ENCODE results near the gene NXN.
"Not testable (repeated sequence)": the region's sequence is repeated elsewhere in the genome, so short reads cannot be mapped to it uniquely, and the experiment has no call there.

The NXN gene

GRCh38 chr17:855569-855968 is 124.0 kb downstream of the NXN start:
- no peak for DNase-seq

GRCh38 chr17:852850-853249 is 126.7 kb downstream of the NXN start:
- not testable (repeated sequence) for DNase-seq

DNA sequence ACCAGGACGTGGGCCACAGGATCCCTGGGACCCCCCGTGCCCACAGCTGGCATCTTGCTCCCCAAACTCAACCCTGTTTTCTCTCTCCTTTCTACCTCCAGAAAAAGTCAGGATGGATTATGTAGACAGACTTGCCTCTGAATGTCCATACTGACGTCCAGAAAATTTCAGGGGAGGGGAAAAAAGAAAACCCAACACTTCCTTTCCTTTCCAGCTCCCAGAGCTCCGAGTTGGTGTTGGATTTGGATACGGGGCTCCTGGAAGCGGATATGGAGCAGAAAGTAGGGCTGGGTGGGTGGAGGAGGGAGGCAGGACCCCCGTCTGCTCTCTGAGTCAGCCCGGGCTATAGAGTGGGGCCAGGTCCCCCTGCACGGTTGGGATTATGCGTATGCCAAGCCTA is 127.2 kb downstream of the NXN start:
- no peak for DNase-seq

GRCh38 chr17:851924-852323 is 127.7 kb downstream of the NXN start:
- DNase-seq: no peak

- no peak for DNase-seq
Observed at GRCh38 chr17:850851-851763, 128.5 kb downstream of the NXN start.

DNA sequence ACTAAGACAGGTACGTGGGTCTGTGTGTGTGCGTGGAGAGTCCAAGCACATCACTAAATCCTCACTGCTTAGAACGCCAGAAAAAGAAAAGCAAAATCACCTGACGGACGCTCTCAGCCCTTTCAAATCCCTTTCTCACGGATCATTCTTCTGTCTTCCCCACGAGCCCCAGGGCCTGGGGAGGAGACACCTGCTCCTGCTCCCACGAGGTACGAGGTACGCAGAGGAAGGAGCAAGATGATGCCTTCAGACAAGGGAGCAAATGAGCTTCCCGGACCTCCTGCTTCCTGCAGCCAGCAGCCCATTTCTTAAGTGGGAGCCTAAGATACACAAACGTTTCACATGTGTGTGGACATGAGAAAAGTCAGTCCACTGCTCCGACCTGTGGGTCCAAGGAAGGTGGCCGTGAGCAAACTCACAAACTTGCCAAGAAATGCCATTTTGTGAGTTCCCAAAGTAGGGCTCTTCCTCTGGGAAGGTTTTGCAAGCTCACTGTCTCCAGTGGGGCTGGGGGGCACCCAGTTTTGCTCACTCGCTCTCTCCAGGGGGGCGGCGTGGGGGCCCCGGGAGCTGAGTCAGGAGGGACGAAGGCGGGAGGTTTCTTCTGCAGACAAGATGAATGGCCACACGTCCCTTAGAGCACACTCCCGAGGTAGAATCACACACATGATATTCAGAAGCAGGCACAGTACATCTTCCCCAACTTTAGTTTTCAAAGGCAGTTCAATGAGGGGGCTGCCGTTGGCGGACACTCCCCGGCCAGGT is 129.3 kb downstream of the NXN start:
- DNase-seq: no peak

DNA sequence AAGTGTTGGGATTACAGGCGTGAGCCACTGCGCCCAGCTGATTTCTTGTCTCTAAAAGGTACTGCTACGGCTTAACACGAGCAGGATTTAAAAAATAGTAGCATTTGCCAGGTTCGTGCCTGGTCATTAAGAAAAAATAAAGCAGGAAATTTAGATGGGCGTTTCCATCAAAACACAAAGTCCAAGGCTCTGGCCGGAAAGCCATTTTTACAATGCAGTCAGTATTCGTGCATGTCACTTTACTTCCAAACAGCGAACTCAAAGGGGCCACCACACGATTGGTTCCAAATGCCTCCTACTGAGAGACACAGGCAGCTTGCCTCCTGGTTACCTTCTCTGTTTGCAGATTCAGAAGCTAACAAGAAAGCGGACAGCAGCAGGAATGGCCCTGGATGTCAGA is 131.2 kb downstream of the NXN start:
- no peak for DNase-seq

DNA sequence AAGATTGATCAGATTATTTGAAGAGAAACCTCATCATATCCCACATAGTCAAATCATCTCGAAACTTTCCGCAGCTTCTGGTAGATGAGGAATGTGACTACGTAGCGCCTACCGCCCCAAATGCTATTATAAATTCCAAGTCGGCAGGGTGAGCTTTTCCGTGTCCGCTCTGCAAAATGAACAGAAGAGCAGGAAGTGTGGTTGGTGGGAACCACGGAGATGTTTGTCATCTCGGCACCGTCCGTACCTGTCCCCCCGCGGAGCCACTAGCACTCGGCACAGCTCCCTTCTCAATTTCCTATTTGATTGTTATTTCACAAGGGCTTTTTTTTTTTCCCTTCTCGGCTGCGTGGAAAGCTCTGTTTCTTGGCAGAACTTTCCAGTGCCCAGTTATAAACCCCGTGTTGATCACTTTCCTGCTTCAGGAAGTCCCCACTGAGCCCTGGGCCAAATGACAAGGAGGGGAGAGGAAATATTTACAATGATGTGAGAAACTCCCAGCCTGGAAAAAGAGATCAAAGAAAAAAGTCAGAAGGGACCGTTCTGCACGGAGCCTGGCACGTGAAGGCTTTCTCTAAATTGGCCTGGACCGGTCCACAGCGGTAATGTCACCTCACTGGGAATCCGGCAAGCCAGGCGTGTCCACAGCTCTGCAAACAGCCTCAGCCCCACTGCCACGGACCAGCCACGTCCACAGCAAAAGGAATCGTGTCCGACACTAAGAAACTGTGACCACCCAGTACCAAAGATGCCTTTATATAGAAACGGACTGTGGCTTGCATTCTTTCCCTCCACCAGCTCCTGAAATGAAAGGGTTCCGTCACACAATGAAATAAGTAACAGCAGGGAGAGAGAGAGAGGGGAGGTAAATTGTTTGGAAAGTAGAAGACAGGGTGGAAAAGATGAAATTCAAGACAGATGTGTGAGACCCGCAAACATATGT is 132.4 kb downstream of the NXN start:
- no peak for DNase-seq

GRCh38 chr17:841313-841712 is 138.3 kb downstream of the NXN start:
- no peak for DNase-seq

GRCh38 chr17:838486-838885 is 141.1 kb downstream of the NXN start:
- DNase-seq: no peak

DNA sequence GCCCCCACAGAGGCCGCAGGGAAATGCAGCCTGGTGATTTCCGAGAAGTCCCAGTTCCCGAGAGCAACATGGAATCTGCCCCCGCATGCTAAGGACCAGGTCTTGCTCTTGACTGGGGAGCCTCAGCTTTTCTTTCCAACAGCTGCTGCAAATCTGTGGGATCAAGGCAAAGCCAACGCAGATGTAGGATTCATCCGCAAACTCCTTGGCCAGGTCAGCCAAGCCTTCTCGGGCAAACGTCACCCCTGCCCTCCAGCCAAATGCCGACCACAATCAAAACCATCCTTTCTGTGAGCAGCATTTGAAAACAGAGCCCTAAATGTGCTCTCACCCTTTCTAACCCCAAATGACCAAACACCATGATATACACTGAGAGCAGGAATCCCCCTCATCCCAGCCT is 143.4 kb downstream of the NXN start:
- DNase-seq: no peak

- DNase-seq: not testable (repeated sequence)
Observed at GRCh38 chr17:835721-836120, 143.9 kb downstream of the NXN start.

DNA sequence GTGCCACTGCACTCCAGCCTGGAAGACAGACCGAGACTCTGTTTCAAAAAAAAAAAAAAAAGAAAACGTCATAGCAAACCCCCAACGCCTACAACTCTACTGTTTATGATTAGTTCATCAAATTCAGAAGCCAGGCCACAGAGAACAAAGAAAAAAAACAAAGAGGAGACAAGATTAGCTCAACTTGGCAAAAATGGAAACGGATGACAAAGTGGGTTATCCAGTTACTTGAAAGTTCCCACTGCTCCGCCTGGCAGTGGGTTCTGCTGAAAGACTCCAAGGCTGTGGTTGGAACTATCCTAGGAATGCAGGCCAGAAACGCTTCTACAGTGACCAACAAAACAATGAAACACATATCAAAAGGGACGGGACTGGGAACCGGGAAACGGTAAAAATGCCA is 144.3 kb downstream of the NXN start:
- DNase-seq: no peak

- DNase-seq: no peak
Observed at GRCh38 chr17:834136-834535, 145.4 kb downstream of the NXN start.

GRCh38 chr17:830950-831349 is 148.6 kb downstream of the NXN start:
- no peak for DNase-seq

- DNase-seq: no peak
Observed at GRCh38 chr17:830381-830780, 149.2 kb downstream of the NXN start.

- DNase-seq: not testable (repeated sequence)
Observed at GRCh38 chr17:829614-830013, 150.0 kb downstream of the NXN start.

DNA sequence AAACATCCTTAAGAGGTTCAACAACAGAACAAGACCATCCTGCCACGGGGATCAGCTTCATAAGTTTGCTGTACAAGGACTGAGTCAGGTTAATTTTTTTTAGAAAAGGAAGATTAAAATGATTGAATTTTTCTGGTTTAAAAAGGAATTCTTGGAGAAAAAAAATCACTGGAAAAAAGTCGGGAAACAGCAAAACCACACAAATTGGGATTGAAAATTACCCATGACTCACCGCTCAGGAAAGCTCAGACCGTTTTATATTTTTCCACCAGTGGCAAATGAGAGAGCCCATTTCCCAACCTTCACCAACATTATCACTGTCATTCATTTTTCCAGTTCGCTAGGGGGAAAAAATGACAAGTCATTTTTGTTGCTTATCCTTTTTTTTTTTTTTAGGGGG is 150.8 kb downstream of the NXN start:
- DNase-seq: no peak

DNA sequence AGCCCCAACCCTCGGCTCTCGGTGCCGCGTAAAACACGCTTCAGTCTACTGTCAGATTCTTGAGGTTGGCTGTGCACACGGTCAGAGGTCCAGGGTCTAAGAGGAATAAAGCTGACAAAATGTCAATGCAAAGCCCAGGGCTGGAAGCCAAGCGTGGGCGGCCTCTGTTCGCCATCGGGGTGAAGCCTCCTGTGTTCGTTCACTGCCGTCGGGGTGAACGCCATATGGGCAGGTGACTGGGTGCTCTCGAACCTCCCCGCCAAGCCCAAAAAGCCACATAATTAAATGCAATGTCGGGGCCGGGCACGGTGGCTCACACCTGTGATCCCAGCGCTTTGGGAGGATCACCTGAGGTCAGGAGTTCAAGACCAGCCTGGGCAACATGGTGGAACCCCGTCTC is 152.8 kb downstream of the NXN start:
- DNase-seq: no peak

GRCh38 chr17:825216-825615 is 154.4 kb downstream of the NXN start:
- DNase-seq: no peak

DNA sequence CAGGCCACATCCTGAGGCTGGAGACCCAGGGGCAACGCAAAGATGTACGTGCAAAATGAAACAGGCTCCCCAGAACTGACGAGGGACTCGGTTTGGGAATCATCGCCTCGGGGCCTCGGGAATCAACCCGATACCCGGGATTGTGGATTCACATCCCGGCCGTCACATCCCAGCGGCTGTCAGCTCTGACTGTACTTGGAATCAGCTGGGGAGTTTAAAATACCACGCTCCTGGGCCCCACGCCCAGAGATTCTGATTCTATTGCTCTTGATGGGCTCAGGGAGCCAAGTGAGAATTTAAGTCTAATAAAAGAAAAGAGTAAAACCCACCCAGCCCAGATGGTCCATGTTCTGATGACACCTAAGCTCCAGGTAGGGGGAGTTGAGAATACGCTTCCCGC is 155.2 kb downstream of the NXN start:
- DNase-seq: no peak

GRCh38 chr17:823501-823902 is 156.1 kb downstream of the NXN start:
- no peak for DNase-seq

DNA sequence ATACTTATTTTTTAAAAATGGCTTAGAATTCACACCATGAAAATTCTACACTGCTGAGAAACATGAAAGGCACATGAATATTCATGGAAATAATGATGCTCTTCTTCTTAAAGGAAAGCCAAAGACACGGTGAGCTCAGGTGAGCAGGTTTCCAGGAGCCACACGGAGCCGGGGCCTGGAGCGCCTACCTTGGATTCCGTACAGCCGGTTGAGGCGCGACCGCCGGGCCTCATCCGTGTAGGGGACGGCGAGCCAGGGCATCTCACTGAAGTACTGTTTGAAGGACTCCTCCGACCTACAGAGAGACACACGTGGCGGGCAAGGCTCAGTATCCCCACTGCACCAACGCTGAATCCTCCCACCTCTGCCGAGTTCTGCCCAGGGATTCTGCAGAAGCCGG is 160.3 kb downstream of the NXN start:
- DNase-seq: no peak

Data from activated effector memory CD4-positive, alpha-beta T cell treated with Interleukin-2 at 50 U/mL for 16 hours (primary cell).